T-helper 2 cell treated with Interferon-gamma antibody and Interleukin-4, amounts not matched to agents 5 μg/mL and 100 μg/mL, for 36 hours (primary cell): ENCODE results near the gene LTBP2.

Experiments used
- DNase-seq: peaks from one replicate; pipeline ENCODE4 v3.0.0; 2021; ENCODE audit warnings: low spot score
- H3K27ac Mint-ChIP-seq: one replicate; pipeline ENCODE4 v1.8.0; 2021; ENCODE audit warnings: mild to moderate bottlenecking, mixed read lengths
- H3K27me3 Mint-ChIP-seq: one replicate; pipeline ENCODE4 v1.8.0; 2021; ENCODE audit warnings: low read depth, mixed read lengths
- H3K36me3 Mint-ChIP-seq: one replicate; pipeline ENCODE4 v1.8.0; 2021; ENCODE audit warnings: low read depth, mixed read lengths
- H3K4me1 Mint-ChIP-seq: one replicate; pipeline ENCODE4 v1.8.0; 2021; ENCODE audit warnings: low read depth, mixed read lengths
- H3K4me3 Mint-ChIP-seq: one replicate; pipeline ENCODE4 v1.8.0; 2022; ENCODE audit warnings: mild to moderate bottlenecking, moderate library complexity, mixed read lengths
- H3K9me3 Mint-ChIP-seq: one replicate; pipeline ENCODE4 v1.8.0; 2021; ENCODE audit warnings: mixed read lengths

The LTBP2 gene

GRCh38 chr14:74628418-74628817, 16.4 kb upstream of the LTBP2 start:
- peaks cover 2% of the 10 kb centered on the region for H3K4me1 Mint-ChIP-seq
- DNase-seq, result no peak
- no peaks in the 10 kb centered on the region for H3K36me3 Mint-ChIP-seq
- H3K27ac Mint-ChIP-seq, result no peak overlapping the region
- no peaks in the 10 kb centered on the region for H3K9me3 Mint-ChIP-seq
- no peak overlapping the region for H3K4me3 Mint-ChIP-seq
- H3K27me3 Mint-ChIP-seq, result peaks cover 14% of the 10 kb centered on the region

DNA sequence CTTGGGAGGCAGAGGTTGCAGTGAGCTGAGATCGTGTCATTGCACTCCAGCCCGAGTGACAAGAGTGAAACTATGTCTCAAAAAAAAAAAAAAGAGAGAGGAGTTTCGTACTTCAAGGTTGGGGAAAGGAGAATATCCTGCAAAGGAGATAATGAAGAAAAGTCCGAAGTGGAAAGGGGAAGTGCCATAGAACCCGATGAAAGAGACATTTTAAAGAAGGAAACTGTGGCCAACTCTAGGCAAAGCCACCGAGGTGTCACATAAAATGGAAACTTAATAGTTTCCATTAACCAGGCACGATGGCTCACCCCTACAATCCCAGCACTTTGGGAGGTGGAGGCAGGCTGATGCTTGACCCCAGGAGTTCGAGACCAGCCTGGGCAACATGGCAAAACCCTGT, 15.0 kb upstream of the LTBP2 start:
- H3K9me3 Mint-ChIP-seq, result no peaks in the 10 kb centered on the region
- H3K27me3 Mint-ChIP-seq, result peaks cover 13% of the 10 kb centered on the region
- no peak overlapping the region for H3K4me3 Mint-ChIP-seq
- DNase-seq, result no peak
- no peak overlapping the region for H3K27ac Mint-ChIP-seq
- H3K36me3 Mint-ChIP-seq, result no peaks in the 10 kb centered on the region
- peaks cover 2% of the 10 kb centered on the region for H3K4me1 Mint-ChIP-seq

- Mint-ChIP-seq H3K27ac (no peak overlapping the region), H3K36me3 (no peaks in the 10 kb centered on the region), H3K4me1 (peaks cover 36% of the 10 kb centered on the region), H3K4me3 (no peak overlapping the region), H3K27me3 (peaks cover 10% of the 10 kb centered on the region), H3K9me3 (no peaks in the 10 kb centered on the region)
- no peak for DNase-seq
Observed at GRCh38 chr14:74622257-74622656, 10.2 kb upstream of the LTBP2 start.

- DNase-seq, result no peak
- Mint-ChIP-seq H3K27me3 (peaks cover 10% of the 10 kb centered on the region), H3K27ac (no peak overlapping the region), H3K9me3 (no peaks in the 10 kb centered on the region), H3K4me1 (peaks cover 34% of the 10 kb centered on the region), H3K4me3 (no peak overlapping the region), H3K36me3 (no peaks in the 10 kb centered on the region)
Observed at GRCh38 chr14:74621556-74621955, 9.5 kb upstream of the LTBP2 start.

GRCh38 chr14:74620923-74621322, 8.9 kb upstream of the LTBP2 start:
- Mint-ChIP-seq H3K4me3 (no peak overlapping the region), H3K27ac (no peak overlapping the region), H3K36me3 (no peaks in the 10 kb centered on the region), H3K9me3 (no peaks in the 10 kb centered on the region), H3K27me3 (peaks cover 14% of the 10 kb centered on the region), H3K4me1 (peaks cover 36% of the 10 kb centered on the region)
- DNase-seq, result no peak

GRCh38 chr14:74620497-74620921, 8.5 kb upstream of the LTBP2 start:
- H3K27me3 Mint-ChIP-seq, result peaks cover 18% of the 10 kb centered on the region
- peak; percentile 60 for DNase-seq
- peaks cover 36% of the 10 kb centered on the region for H3K4me1 Mint-ChIP-seq
- H3K36me3 Mint-ChIP-seq, result no peaks in the 10 kb centered on the region
- H3K9me3 Mint-ChIP-seq, result no peaks in the 10 kb centered on the region
- H3K27ac Mint-ChIP-seq, result peak overlapping the region; percentile 32
- peak overlapping the region; percentile 25 for H3K4me3 Mint-ChIP-seq

GRCh38 chr14:74619672-74620131, 7.7 kb upstream of the LTBP2 start:
- Mint-ChIP-seq H3K27ac (no peak overlapping the region), H3K27me3 (peaks cover 25% of the 10 kb centered on the region), H3K4me1 (peaks cover 41% of the 10 kb centered on the region), H3K4me3 (no peak overlapping the region), H3K9me3 (no peaks in the 10 kb centered on the region), H3K36me3 (no peaks in the 10 kb centered on the region)
- no peak for DNase-seq

DNA sequence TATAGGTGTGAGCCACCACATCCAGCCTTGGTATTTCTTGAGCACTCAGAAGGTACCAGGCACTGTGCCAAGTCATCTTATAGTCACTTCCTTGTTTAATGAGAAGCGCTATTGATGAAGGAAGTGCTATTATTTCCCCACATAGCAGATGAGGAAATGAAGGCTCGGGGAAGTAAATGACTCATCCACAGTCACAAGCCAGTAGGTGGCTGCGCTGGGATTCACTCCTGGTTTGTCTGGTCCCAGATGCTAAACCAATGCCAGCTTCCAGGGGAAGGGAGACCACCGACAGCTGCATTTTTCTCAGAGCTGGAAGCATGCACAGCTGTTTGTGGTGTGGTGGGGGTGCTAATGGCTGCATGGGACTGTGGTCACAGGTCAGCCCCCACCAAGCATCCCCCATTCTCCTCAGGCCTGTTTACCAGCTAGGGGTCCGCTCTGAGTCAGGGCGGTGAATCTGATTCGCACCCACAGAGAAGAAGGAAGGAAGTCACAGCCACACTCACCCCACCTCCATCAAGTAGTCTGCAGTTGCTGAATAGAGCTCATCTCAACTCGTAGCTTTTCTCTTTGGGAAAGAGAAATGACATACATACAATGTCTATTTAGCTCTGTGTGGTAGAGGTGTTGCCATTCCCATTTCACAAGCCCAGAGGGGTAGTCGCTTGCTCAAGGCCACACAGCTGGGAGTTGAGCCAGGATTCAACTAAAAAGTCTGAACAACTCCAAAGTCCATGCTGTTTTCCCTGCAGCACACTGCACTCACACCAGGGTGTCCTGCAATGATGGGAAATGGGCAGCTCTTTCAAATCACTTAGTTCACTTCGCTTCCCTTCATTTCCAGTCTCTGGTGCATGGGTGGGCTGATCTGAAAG, 6.3 kb upstream of the LTBP2 start:
- Mint-ChIP-seq H3K27me3 (peaks cover 29% of the 10 kb centered on the region), H3K4me3 (peak overlapping the region; percentile 61), H3K27ac (peak overlapping the region; percentile 77), H3K4me1 (peaks cover 45% of the 10 kb centered on the region), H3K9me3 (no peaks in the 10 kb centered on the region), H3K36me3 (no peaks in the 10 kb centered on the region)
- DNase-seq, result peak; percentile 51

GRCh38 chr14:74616996-74617700, 5.1 kb upstream of the LTBP2 start:
- Mint-ChIP-seq H3K4me1 (peaks cover 45% of the 10 kb centered on the region), H3K4me3 (no peak overlapping the region), H3K27ac (no peak overlapping the region), H3K36me3 (no peaks in the 10 kb centered on the region), H3K27me3 (peaks cover 27% of the 10 kb centered on the region), H3K9me3 (no peaks in the 10 kb centered on the region)
- no peak for DNase-seq

DNA sequence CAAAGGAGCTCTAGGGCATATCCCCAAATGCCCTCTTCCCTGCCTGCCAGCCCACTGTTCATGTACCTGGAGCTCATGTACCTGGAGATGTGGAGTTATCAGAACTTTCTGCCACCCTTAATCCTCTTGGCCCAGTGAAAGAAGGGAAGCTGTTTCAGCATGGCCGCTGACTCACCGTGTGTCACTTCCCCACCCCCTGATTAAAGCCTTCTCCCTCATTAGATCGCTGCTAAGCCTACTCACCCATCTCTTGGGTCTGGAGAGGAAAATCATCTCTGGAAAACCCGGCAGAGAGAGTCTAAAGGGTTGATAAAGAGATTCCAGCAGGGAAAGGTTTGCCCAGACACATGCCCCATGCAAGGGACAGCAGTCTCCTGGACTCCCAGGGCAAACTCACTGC, 4.5 kb upstream of the LTBP2 start:
- peaks cover 27% of the 10 kb centered on the region for H3K27me3 Mint-ChIP-seq
- H3K4me1 Mint-ChIP-seq, result peaks cover 45% of the 10 kb centered on the region
- no peaks in the 10 kb centered on the region for H3K9me3 Mint-ChIP-seq
- no peak overlapping the region for H3K27ac Mint-ChIP-seq
- DNase-seq, result peak; percentile 24
- no peaks in the 10 kb centered on the region for H3K36me3 Mint-ChIP-seq
- no peak overlapping the region for H3K4me3 Mint-ChIP-seq

- Mint-ChIP-seq H3K4me3 (no peak overlapping the region), H3K27me3 (peaks cover 30% of the 10 kb centered on the region), H3K9me3 (no peaks in the 10 kb centered on the region), H3K4me1 (peaks cover 42% of the 10 kb centered on the region), H3K36me3 (no peaks in the 10 kb centered on the region), H3K27ac (no peak overlapping the region)
- DNase-seq, result no peak
Observed at GRCh38 chr14:74615735-74616134, 3.7 kb upstream of the LTBP2 start.

DNA sequence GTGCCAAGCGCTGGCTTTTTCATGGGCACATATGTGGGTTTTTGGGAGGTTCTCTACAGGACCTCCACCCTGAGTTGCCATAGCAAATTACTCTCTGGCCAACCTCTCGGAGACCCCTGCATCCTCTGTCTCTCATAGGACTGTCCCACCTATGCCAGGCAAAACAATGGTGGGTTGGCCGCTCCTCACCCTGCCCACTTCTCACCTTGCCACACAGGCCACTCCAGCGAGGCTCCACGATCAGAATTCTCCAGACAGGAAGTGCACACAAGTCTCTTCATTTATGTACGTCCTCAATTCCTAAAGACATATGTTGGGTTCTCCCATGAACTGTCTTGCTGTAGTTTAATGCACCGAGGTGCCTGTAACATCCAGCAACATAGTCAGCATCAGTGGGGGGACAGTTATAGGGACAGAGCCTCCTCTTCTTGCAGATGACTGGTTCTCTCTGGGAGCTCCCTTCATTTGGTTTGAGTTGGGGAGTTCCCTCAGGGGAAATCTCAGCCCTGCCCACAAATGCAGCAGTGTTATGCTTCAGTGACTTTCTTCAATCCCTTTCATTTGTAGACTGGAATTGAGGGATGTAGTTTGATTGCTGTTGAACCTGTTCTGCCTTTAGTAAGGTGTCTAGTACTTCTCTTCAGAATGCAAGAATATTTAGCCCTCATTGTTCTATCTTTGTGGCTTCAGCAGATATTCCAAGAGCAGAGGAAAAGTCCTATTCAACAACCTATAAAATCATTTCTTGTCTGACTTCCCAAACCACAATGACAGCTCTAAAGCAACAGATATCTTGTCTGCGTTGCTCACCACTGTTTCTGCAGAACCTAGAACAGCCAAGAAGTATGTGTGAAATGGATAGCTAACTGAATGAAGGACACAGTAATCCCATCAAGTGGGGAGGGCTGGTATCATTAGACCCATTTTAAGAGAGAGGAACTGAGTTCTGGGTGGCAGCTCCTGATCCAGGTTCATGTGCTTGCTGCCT, 2.8 kb upstream of the LTBP2 start:
- DNase-seq, result peak; percentile 13
- peaks cover 32% of the 10 kb centered on the region for H3K4me1 Mint-ChIP-seq

DNA sequence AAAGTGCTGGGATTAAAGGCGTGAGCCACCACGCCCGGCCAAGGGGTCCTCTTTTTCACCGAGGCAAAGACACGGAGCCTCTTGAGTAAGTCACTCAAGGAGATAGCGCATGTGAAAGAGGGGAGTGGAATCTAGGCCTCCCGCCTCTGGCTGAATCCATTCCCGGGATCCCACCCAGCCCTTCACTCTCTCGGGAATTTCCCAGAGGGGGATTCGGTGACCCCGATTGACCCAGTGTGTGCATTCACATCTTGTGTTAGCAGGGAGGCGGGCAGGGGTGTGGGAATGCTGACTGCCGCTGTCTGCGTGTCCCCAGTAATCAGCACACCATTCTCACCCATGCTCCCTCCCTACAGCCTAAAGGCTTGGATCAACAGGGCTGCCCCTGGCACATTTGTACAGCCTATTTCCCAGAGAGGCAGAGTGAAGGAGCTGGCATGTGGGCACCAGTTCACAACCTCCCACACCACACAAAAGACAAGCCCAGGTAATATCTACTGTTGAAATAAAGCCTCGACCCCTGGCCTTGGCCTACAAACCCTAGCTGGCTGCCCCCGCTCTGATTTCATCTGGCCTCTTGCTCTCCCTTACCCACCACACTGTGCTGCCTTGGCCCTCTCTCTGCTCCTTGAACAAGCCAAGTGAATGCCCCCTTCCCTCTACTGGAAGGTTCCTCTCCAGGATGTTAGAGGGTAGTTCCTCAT, 1.3 kb upstream of the LTBP2 start:
- Mint-ChIP-seq H3K27me3 (peaks cover 50% of the 10 kb centered on the region), H3K4me3 (peak overlapping the region; percentile 37), H3K27ac (no peak overlapping the region), H3K36me3 (no peaks in the 10 kb centered on the region), H3K9me3 (no peaks in the 10 kb centered on the region), H3K4me1 (peaks cover 23% of the 10 kb centered on the region)
- no peak for DNase-seq

More for the DNA sequence above, 2.8 kb upstream of the LTBP2 start:
- no peaks in the 10 kb centered on the region for H3K9me3 Mint-ChIP-seq
- H3K27me3 Mint-ChIP-seq, result peaks cover 39% of the 10 kb centered on the region
- no peak overlapping the region for H3K4me3 Mint-ChIP-seq
- H3K27ac Mint-ChIP-seq, result no peak overlapping the region
- H3K36me3 Mint-ChIP-seq, result no peaks in the 10 kb centered on the region
